Stimulated activated CD4-positive, alpha-beta T cell treated with anti-CD3 and anti-CD28 coated beads, Interleukin-1b, Interleukin-23, amount 100 ng/mL, for 24 hours (primary cell): Measurements from ENCODE around the gene CCDC180.
"Not testable (repeated sequence)": the region's sequence is repeated elsewhere in the genome, so short reads cannot be mapped to it uniquely, and the experiment has no call there.

ENCODE experiments used
- DNase-seq, 4 experiments: peaks; one replicate each; pipeline ENCODE4 v3.0.0-alpha.2; 2020; ENCODE audit warnings: low read depth in 4 of 4, low spot score in 1 of 4

Gene CCDC180

DNA sequence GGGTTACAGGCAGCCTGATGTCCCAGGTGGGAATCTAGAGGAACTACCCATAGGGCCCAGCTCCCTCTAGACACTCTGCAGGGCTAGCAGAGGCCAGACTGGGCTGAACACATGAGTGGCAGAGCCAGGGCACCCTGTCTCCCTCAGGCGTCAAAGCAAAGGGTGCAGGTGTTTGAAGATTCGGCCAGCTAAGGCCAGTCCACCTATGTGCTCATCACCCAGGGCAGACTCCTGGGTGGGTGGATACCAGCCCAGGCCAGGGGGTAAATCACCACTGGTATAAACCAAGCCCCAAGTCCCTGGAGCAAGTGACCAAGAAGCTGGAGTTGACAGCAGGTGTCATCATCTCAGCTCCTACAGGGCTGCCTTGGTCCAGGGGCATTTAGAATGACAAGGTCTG, 3.4 kb downstream of the CCDC180 start:
- no peak for DNase-seq

DNA sequence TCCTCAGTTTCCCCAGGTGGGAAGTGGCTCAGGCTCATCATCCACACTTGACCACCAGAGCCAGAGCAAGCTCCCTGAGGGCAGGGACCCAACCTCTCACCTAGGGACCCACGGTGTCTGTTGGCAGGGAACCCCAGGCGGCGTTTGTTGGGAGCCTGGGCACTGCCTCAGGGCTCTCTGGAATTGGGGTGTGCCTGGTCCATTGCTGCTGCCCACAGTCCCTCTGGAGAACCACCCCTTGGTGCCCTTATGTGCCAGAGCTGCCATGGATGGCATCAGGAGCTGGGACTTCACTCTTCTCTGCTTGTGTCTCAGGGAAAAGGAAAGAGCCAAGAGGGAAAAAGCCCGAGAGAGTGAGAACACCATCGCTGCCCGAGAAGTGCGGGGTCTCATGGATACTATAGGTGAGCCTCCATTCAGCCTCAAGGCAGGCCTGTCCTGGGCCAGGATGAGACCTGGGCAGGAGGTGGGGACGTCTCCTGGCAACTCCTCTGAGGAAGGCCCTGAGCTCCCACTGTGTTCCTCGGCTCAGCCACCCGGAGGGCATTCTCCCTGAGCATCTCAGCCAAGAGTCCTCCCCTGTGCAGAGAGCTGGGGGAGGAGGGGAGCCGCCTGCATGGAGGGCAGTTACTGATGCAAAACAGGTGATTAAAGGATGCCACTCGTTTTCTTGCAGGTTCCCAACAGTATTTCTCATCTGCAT, 4.5 kb downstream of the CCDC180 start:
- DNase-seq, result no peak

GRCh38 chr9:97312556-97312955, 5.1 kb downstream of the CCDC180 start:
- DNase-seq, result no peak

- DNase-seq, result no peak
Measured at GRCh38 chr9:97313243-97313642, 5.8 kb downstream of the CCDC180 start.

DNA sequence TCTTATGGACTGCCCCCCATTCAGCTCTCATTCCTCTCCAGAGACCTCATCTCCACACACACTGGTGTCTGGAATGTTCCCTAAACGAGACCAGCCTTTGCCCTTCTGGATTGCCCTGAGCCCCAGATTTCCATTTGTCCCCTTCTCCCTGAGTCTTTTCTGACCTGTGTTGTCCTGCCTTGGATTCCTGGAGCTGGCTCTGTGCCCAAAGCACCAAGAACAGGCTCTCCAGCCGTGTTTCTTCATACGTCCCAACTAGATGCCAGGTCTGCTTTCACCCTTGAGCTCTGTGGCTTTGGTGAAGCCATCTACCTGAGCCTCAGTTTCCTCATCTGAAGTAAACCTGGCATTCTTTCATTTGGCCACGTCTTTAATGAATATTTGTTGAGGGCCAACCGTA, 6.3 kb downstream of the CCDC180 start:
- DNase-seq, result no peak

- DNase-seq, result no peak
Measured at GRCh38 chr9:97314503-97314902, 7.0 kb downstream of the CCDC180 start.

DNA sequence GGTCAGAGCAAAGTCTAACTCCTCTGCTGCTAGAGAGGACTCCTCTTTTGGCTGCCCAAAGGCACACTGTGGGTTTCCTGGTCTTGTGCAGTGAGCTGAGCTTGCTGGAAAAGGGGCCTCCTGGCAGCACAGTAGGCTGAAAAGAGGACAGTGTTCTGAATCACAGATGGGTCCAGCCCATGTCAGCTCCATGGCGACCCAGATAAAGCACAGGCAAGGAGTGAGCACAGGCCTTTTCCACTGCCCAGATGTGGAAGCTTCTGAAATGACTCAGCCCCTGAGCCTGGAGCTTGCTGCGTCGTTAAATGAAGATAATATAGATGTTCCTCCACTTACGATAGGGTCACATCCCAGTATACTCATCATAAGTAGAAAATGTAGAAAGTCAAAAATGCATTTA, 8.1 kb downstream of the CCDC180 start:
- no peak for DNase-seq

DNA sequence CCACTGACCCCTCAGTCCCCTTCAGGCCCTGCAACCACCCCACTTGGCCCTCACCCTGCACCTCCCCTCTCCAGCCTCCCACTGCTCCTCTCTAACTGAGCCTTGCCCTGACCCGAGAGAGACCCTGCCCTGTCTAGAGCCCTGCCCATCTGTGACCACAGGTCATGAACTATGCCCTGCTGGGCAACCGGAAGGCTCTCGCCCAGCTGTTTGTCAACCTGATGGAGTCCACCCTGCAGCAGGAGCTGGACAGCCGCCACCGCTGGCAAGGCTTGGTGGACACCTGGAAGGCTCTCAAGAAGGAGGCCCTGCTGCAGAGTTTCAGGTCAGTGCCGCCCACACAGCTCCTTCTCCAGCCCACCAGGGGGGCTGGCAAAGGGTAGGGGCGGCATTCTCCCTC, 9.4 kb downstream of the CCDC180 start:
- no peak for DNase-seq

DNA sequence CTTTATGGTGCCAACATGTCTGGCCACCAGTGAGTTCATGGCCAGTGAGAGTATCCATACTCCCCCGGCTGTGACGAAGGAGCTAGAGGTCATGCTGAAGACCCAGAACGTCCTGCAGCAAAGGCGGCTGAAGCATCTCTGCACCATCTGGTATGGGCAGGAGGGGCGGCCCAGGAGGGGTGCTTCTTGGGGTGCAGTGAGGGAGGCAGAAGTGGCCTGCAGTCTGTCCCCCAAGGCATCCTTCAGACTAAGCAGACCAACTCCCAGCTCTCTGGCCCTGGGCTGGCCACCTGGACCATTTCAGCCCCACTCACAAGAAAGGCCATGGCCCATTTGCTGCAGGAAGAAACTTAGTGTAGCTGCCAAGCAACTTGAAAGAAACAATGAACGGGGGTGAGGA, 11.0 kb downstream of the CCDC180 start:
- DNase-seq, result no peak

DNA sequence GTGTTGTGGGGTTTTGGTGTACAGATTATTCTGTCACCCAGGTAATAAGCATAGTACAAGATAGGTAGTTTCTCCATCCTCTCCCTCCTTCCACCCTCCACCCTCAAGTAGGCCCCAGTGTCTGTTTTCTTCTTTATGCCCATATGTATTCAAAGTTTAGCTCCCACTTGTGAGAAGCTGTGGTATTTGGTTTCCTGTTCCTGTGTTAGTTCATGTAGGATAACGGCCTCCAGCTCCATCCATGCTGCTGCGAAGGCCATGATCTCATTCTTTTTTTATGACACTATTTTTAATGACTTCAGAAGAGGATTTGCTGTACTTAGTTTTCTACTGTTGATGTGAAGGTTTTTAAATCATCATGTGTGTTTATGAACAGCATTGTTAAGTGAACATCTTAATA, 11.9 kb downstream of the CCDC180 start:
- DNase-seq, result no peak

DNA sequence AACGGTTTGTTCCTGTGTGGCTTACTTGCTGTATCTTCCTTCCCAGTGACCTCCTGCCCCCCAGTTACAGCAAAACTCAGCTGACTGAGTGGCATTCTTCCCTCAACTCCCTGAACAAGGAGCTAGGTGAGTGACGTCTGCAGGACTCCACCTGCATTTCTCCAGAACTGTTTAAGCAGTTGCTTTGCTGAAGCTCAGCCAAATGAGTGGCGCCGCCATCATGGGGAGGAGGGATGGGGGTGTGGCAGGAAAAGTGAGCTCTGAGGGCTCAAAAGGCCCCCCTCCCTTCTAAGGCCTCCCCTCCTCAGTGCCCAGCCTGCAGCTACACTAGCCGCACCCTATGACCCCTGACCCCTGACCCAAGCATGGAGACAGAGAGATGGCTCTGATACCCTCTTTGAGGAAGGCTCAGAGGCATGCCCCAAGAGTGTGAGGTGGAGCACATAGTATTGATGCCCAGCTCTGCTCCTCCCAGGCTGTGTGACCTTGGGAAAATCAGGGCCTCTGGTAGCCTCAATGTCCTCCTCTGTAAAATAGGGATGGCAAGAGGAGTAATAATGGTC, 12.7 kb downstream of the CCDC180 start:
- no peak for DNase-seq

DNA sequence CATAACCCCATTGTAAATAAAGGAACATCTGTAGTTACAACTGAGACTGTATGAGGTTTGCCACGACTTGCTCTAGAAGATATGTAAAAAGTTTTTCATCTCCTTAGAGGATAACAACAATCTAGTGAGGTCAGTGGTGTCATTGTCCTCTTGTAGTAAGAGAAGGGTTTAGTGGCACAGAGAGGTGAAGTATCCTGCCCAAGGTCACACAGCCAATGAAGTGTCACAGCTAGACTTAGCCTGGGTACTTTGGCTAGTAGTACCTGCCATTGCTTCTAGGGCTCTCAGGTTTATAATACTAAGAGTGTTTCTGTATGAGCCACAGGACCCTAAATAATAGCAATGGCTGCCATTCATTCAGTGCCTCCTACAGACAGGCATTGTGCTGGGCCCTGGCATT, 13.8 kb downstream of the CCDC180 start:
- no peak for DNase-seq

GRCh38 chr9:97321691-97322090, 14.2 kb downstream of the CCDC180 start:
- no peak for DNase-seq

DNA sequence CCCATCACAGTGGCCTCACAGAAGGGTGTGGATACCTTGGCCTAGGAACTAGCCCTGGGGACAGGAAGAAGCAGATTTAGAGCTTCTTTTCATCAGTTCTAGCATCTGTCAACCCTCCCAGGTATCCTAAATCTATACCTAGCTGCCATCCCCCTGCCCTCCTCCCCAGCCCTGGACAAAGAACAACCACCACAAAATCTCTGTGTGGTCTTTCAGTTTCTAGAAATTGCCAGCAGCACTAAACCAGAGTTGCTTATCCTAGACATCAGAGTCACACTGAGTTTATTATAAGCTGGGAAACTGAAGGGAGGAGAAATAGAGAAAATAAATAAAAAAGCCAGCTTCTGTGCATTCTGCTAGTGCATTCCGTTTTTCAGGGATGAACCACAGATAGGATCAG, 14.6 kb downstream of the CCDC180 start:
- no peak for DNase-seq

DNA sequence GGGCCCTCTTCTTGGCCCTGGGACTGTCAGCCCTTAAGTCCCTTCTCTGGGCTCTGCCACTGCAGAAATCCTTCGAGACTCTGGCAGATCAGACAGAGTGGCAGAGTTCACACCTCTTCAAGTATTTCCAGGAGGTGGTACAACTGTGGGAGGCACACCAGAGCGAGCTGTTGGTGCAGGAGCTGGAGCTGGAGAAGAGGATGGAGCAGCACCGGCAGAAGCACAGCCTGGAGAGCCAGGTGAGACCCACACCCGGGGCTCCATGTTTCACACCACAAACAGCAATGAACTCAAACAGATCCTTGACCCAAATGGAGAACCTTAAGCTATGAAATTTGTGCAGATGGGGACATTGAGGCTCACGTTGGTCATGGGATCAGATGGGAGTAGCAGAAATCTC, 17.5 kb downstream of the CCDC180 start:
- DNase-seq, result no peak

- DNase-seq, result no peak
Measured at GRCh38 chr9:97327562-97327961, 20.1 kb downstream of the CCDC180 start.

DNA sequence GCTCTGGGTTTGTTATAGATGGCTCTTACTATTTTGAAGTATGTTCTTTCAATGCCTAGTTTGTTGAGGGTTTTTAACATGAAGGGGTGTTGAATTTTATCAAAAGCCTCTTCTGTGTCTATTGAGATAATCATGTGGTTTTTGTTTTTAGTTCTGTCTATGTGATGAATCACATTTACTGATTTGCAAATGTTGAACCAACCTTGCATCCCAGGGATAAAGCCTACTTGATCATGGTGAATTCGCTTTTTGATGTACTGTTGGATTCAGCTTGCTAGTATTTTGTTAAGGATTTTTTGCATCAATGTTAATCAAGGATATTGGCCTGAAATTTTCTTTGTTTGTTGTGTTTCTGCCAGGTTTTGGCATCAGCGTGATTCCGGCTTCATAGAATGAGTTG, 25.5 kb downstream of the CCDC180 start:
- DNase-seq, result no peak

DNA sequence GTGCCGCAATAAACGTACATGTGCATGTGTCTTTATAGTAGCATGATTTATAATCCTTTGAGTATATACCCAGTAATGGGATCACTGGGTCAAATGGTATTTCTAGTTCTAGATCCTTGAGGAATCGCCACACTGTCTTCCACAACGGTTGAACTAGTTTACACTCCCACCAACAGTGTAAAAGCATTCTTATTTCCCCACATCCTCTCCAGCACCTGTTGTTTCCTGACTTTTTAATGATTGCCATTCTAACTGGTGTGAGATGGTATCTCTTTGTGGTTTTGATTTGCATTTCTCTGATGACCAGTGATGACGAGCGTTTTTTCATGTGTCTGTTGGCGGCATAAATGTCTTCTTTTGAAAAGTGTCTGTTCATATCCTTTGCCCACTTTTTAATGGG, 28.2 kb downstream of the CCDC180 start:
- DNase-seq, result not testable (repeated sequence)

DNA sequence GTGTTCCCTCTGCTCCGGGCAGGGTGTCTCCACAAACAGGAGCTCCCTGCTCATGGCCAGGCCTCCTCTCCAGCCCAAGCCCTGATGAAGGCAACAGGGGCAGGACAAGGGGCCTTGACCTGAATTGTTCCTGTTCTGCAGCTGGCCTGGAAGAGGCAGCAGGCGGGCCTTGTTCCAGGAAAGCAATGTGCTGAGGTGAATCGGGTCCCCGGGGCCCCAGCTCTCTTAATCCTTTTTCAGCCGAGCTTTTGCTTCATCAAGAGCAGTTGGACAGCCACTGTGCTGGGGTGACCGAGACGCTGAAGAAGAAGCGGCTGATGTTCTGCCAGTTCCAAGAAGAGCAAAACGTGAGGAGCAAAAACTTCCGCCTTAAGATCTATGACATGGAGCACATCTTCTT, 41.4 kb downstream of the CCDC180 start:
- DNase-seq, result no peak

GRCh38 chr9:97349400-97349799, 41.9 kb downstream of the CCDC180 start:
- no peak for DNase-seq

- DNase-seq, result no peak
Measured at GRCh38 chr9:97354637-97355036, 47.2 kb downstream of the CCDC180 start.

DNA sequence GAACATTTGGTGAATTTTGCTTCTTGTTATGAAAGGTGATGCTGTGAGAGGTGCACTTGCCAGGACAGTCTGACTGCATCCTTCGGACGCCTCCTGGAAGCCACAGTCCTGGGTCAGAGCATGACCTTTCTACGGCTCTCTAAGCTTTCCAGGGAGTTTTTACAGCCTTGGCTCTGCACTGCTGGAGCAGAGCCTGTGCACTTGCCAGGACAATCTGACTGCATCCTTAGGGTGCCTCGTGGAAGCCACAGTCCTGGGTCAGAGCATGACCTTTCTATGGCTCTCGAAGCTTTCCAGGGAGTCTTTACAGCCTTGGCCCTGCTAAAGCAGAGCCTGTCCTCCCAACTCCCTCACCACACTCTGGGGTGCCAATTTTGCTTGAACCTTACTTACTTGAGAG, 49.6 kb downstream of the CCDC180 start:
- no peak for DNase-seq
